HFFc6 (cell line): ENCODE data around the gene PKM. TPM values are rescaled to one million over a fixed set of nuclear protein-coding genes. Genes with fewer than 3 reads are reported as not detected.

Experiments
- DNase-seq: peaks from one replicate; pipeline ENCODE4 v3.0.0-alpha.2; 2018
- H3K27ac Mint-ChIP-seq: 2 replicates; pipeline ENCODE4 v1.8.0; 2020; ENCODE audit warnings: mild to moderate bottlenecking, mixed read lengths
- H3K27me3 Mint-ChIP-seq: 2 replicates; pipeline ENCODE4 v1.8.0; 2021; ENCODE audit warnings: mild to moderate bottlenecking, moderate library complexity, mixed read lengths; ENCODE audit not compliant: insufficient read depth
- H3K36me3 Mint-ChIP-seq: 2 replicates; pipeline ENCODE4 v1.8.0; 2021; ENCODE audit warnings: low read depth, mixed read lengths
- H3K4me1 Mint-ChIP-seq: 2 replicates; pipeline ENCODE4 v1.8.0; 2020; ENCODE audit warnings: low read depth, mixed read lengths
- H3K4me3 Mint-ChIP-seq: 2 replicates; pipeline ENCODE4 v1.8.0; 2020; ENCODE audit warnings: mild to moderate bottlenecking, moderate library complexity, mixed read lengths
- H3K9me3 Mint-ChIP-seq: 2 replicates; pipeline ENCODE4 v1.8.0; 2020; ENCODE audit warnings: mild to moderate bottlenecking, mixed read lengths
- CTCF ChIP-seq: fragments of 200-600 bp; sonication (generic); IDR thresholded peaks from 2 replicates; pipeline ENCODE4 v1.5.0; 2021; ENCODE audit warnings: antibody characterized with exemption, mild to moderate bottlenecking
- total RNA-seq, 6 experiments: library from RNA; stranded (reverse); fragmentation: NEBNext Ultra II Directional; extraction: Animal tissue kit (Norgen Biotek cat#: 25700); gene quantifications; 2 replicates in 1 of 6; 3 replicates in 5 of 6; pipeline ENCODE4 v1.2.3, GENCODE V29; 2021

PKM gene
- total RNA-seq, 6 experiments from 2014 or later: 2,533 to 2,832 (median 2,656) TPM

GRCh38 chr15:72154316-72154715, 76.7 kb downstream of the PKM start:
- no peak for TF ChIP-seq CTCF
- no peaks in the 10 kb centered on the region; the same call in 1 of the 2 replicates for H3K27me3 Mint-ChIP-seq
- H3K27ac Mint-ChIP-seq: no peak overlapping the region
- H3K4me3 Mint-ChIP-seq: no peak overlapping the region
- H3K4me1 Mint-ChIP-seq: peaks cover 11% of the 10 kb centered on the region
- H3K9me3 Mint-ChIP-seq: no peaks in the 10 kb centered on the region
- no peaks in the 10 kb centered on the region for H3K36me3 Mint-ChIP-seq
- no peak for DNase-seq

GRCh38 chr15:72153269-72154000, 77.6 kb downstream of the PKM start:
- Mint-ChIP-seq H3K27ac (no peak overlapping the region), H3K4me3 (no peak overlapping the region), H3K36me3 (no peaks in the 10 kb centered on the region), H3K4me1 (peaks cover 11% of the 10 kb centered on the region), H3K27me3 (no peaks in the 10 kb centered on the region; the same call in 1 of the 2 replicates), H3K9me3 (no peaks in the 10 kb centered on the region)
- no peak for DNase-seq
- no peak for TF ChIP-seq CTCF

Other genes with a start within 250 kb of the PKM start
- gene MYO9A, start 113.0 kb downstream of the PKM start, total RNA-seq: 10 to 100 TPM; 25.3 to 29.1 (median 27.3) TPM
- gene SENP8, start 112.8 kb downstream of the PKM start, total RNA-seq: 1 to 10 TPM; 3.4 to 4.8 (median 3.8) TPM
- gene GRAMD2A, start 33.4 kb downstream of the PKM start, total RNA-seq: under 1 TPM in 1 of 6 experiments, not detected in 5; 0.14 TPM
- 10 to 100 TPM; 21.6 to 27.8 (median 24.6) TPM for gene PARP6, start 41.4 kb upstream of the PKM start, total RNA-seq
- under 1 TPM in 4 of 6 experiments, not detected in 2; 0.11 to 0.14 (median 0.12) TPM for gene CELF6, start 89.0 kb upstream of the PKM start, total RNA-seq
- gene HEXA, start 144.8 kb upstream of the PKM start, total RNA-seq: 10 to 100 TPM; 83.3 to 98.0 (median 88.3) TPM
- not detected for gene TMEM202, start 167.1 kb upstream of the PKM start, total RNA-seq
- gene ARIH1, start 243.1 kb upstream of the PKM start, total RNA-seq: 100 to 1,000 TPM; 138 to 171 (median 159) TPM